Kidney glomerular epithelial cell (primary cell): ENCODE results near the gene XPNPEP2.

Source experiments
- DNase-seq: peaks from one replicate; lab custom pipeline; 2025; lab: John Stamatoyannopoulos, UW

Gene XPNPEP2

GRCh38 chrX:129800186-129800585 is 61.4 kb downstream of the XPNPEP2 start:
- DNase-seq, result no peak

- DNase-seq, result no peak
Observed at GRCh38 chrX:129802863-129803262, 64.1 kb downstream of the XPNPEP2 start.

- no peak for DNase-seq
Observed at GRCh38 chrX:129804806-129805205, 66.0 kb downstream of the XPNPEP2 start.

- DNase-seq, result no peak
Observed at GRCh38 chrX:129808158-129808828, 69.5 kb downstream of the XPNPEP2 start.

GRCh38 chrX:129808829-129809796 is 70.3 kb downstream of the XPNPEP2 start:
- DNase-seq, result no peak

GRCh38 chrX:129813662-129814368 is 75.0 kb downstream of the XPNPEP2 start:
- no peak for DNase-seq

- no peak for DNase-seq
Observed at GRCh38 chrX:129818123-129818522, 79.3 kb downstream of the XPNPEP2 start.
